ENCODE data around the gene COX10. TPM values are rescaled to one million over a fixed set of nuclear protein-coding genes. Genes with fewer than 3 reads are reported as not detected.
"Not testable (repeated sequence)": the region's sequence is repeated elsewhere in the genome, so short reads cannot be mapped to it uniquely, and the experiment has no call there.

The COX10 gene
- total RNA-seq, 4 donors from 2014 or later, result 20.3 to 27.2 (median 22.0) TPM

DNA sequence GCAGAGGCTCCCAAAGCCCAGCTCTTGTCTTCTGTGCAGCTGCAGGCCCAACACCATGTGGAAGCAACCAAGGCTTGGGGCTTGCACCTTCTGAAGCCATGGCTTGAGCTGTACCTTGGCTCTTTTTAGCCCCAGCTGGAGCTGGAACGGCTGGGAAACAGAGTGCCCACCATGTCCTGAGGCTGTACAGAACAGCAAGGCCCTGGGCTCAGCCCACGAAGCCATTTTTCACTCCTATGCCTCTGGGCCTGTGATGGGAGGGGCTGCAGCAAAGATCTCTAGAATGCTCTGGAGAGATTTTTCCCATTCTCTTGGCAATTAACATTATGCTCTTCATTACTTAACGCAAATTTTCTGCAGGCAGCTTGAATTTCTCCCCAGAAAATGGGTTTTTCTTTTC lies 99.3 kb downstream of the COX10 start:
- no peaks in the 10 kb centered on the region for H3K4me1 ChIP-seq
- peaks cover 0 to 10% (median 4%) of the 10 kb centered on the region in 4 donors for H3K9me3 ChIP-seq
- no peaks in the 10 kb centered on the region for H3K27me3 ChIP-seq
- intact Hi-C loops (cut with DNase I), result no loop called here
- no peak overlapping the region for H3K27ac ChIP-seq (replicated peaks in 1 of 4)
- WGBS, result 100% methylated on average over 2 of the region's 3 CpGs
- TF ChIP-seq, protein P1, sequence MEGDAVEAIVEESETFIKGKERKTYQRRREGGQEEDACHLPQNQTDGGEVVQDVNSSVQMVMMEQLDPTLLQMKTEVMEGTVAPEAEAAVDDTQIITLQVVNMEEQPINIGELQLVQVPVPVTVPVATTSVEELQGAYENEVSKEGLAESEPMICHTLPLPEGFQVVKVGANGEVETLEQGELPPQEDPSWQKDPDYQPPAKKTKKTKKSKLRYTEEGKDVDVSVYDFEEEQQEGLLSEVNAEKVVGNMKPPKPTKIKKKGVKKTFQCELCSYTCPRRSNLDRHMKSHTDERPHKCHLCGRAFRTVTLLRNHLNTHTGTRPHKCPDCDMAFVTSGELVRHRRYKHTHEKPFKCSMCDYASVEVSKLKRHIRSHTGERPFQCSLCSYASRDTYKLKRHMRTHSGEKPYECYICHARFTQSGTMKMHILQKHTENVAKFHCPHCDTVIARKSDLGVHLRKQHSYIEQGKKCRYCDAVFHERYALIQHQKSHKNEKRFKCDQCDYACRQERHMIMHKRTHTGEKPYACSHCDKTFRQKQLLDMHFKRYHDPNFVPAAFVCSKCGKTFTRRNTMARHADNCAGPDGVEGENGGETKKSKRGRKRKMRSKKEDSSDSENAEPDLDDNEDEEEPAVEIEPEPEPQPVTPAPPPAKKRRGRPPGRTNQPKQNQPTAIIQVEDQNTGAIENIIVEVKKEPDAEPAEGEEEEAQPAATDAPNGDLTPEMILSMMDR (IDR thresholded peaks at IDR 0.05), result no peak
- TF ChIP-seq POLR2AphosphoS5 (IDR thresholded peaks at IDR 0.05) (no peak), POLR2A (IDR thresholded peaks at IDR 0.05; ENCODE audit: low read depth) (no peak), EP300 (IDR thresholded peaks at IDR 0.05) (no peak)
- no peak overlapping the region for H3K4me3 ChIP-seq
- peaks cover 0 to 7% (median 2%) of the 10 kb centered on the region in 4 donors for H3K36me3 ChIP-seq
- no peak for DNase-seq (ENCODE audit: extremely low spot score)

DNA sequence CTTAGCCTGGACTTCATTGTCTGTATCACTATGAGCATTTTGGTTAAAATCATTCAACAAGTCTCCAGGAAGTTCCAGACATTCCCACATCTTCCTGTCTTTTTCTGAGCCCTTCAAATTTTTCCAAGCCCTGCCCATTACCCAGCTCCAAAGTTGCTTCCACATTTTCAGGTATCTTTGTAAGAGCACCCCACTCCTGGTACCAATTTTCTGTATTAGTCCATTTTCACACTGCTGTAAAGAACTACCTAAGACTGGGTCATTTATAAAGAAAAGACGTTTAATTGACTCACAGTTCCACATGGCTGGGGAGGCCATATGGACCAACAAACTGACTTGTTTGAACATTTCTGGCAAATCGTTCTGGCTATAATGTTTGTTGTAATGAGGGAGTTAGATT lies 100.0 kb downstream of the COX10 start:
- no peak overlapping the region for H3K27ac ChIP-seq (replicated peaks in 1 of 4)
- peaks cover 0 to 7% (median 2%) of the 10 kb centered on the region in 4 donors for H3K36me3 ChIP-seq
- no peaks in the 10 kb centered on the region for H3K27me3 ChIP-seq
- intact Hi-C loops (cut with DNase I), result no loop called here
- no peak for DNase-seq (ENCODE audit: extremely low spot score)
- H3K4me1 ChIP-seq, result no peaks in the 10 kb centered on the region
- WGBS, result 95% methylated on average over 2 of the region's 2 CpGs
- no peak overlapping the region for H3K4me3 ChIP-seq
- no peak for TF ChIP-seq POLR2AphosphoS5 (IDR thresholded peaks at IDR 0.05)
- TF ChIP-seq, protein P1 (IDR thresholded peaks at IDR 0.05), result no peak
- peaks cover 0 to 10% (median 4%) of the 10 kb centered on the region in 4 donors for H3K9me3 ChIP-seq

DNA sequence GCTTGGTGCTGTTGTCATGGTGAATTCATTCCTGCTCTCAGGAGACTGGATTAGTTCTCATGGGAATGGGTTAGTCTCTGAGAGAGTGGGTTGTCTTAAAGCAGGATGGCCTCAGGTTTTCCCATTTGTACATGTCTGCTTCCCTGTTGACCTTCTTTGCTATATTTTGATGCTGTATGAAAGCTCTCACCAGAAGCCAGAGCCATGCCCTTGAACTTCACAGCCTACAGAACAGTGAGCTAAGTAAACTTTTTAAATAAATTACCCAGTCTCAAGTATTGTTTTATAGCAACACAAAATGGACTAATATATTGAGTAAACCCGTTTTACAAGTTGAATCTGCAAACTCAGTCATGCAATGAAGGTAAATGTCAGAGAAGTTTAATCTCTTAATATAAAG lies 100.6 kb downstream of the COX10 start:
- Histone ChIP-seq H3K4me3 (no peak overlapping the region), H3K36me3 (peaks cover 0 to 7% (median 2%) of the 10 kb centered on the region in 4 donors), H3K27ac (replicated peaks in 1 of 4) (no peak overlapping the region), H3K4me1 (no peaks in the 10 kb centered on the region), H3K9me3 (peaks cover 0 to 10% (median 4%) of the 10 kb centered on the region in 4 donors), H3K27me3 (no peaks in the 10 kb centered on the region)
- WGBS, result 97% methylated on average over 1 of the region's 1 CpG
- intact Hi-C loops (cut with DNase I), result no loop called here
- TF ChIP-seq EP300 (IDR thresholded peaks at IDR 0.05), result no peak
- TF ChIP-seq, protein P1 (IDR thresholded peaks at IDR 0.05), result no peak
- TF ChIP-seq POLR2A (IDR thresholded peaks at IDR 0.05; ENCODE audit: low read depth), result no peak
- no peak for TF ChIP-seq POLR2AphosphoS5 (IDR thresholded peaks at IDR 0.05)
- DNase-seq (ENCODE audit: extremely low spot score), result no peak

DNA sequence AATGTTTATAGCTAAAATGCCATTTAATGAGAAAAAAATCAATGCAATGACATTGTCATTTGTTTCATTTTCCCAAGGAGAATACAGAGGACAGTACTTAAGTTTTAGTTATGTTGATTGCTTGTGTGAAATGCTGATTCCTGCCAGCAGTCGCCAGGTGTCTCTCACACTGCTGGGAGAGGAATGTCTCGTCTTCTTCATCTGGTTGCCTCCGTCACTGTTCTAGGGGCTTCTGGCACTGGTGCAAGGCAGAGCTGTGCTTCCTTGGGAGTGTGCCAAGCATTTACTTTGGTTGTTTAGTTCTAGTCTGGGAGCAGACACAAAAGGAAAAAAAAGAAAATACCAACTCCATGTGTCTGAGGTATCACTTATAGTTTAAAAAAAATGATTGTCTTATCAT lies 107.7 kb downstream of the COX10 start:
- 52% methylated on average over 3 of the region's 3 CpGs for WGBS
- H3K4me3 ChIP-seq; intact Hi-C loops (cut with DNase I); H3K4me1 ChIP-seq; H3K9me3 ChIP-seq; H3K27ac ChIP-seq (replicated peaks in 1 of 4); H3K36me3 ChIP-seq; DNase-seq (ENCODE audit: extremely low spot score); H3K27me3 ChIP-seq: not testable (repeated sequence)

DNA sequence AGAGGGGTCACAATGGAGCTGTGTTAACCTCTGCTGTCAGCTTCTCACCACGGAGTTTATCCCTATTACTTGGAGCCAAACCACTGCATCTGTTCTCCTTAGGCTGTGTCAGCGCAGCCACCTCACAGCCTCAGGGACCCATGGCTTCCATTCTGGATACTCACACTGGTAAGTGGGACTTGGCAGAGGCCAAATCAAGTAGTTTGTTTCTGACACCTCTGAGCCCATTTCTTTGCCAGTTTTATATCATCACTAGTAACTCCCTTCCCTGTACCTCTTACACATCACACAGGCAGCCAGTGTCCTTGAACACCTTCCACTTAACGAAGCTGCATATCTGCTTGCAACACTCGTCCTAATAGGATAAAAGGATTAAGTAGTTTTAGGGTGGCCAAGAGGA lies 108.5 kb downstream of the COX10 start:
- H3K36me3 ChIP-seq; intact Hi-C loops (cut with DNase I); DNase-seq (ENCODE audit: extremely low spot score); H3K4me3 ChIP-seq; H3K4me1 ChIP-seq; H3K27ac ChIP-seq (replicated peaks in 1 of 4); H3K9me3 ChIP-seq; H3K27me3 ChIP-seq: not testable (repeated sequence)
- no CpG with 5 or more reads among the region's 4 CpGs for WGBS

DNA sequence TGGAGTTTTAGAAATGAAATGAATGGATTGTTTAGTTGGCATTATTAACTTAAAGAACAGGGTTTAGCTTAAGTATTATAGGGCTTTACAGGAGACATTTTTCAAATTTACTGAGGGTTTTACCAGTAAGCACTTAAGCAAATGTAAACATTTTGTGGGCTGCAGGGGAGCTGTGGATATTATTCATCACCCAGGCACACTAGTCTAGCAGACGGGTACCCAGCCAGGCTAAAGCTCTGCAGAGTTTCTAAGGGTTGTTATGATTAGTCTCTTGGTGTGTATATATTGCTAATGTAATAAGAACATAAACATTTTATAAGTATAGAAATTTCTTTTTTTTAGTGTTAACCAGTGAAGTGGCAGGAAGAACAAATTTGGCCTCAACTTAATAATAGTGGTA lies 110.6 kb downstream of the COX10 start:
- WGBS, result 20% methylated on average over 1 of the region's 1 CpG
- intact Hi-C loops (cut with DNase I), result not testable (repeated sequence)

DNA sequence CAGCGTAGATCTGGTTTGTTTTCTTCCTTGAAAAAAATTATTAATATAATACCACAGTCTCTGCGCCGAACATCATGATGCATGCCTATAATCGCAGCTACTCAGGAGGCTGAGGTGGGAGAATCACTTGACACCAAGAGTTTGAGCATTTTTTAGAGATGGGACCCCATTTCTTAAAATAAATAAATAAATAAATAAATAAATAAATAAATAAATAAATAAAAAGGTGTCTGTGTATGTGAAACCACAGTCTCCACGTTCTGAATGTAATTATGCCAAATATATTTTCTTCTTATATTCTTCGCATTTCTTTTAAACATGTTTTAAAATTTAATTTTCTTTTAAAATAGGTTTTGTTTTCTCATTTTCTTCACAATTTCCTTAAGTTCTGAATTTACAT lies 112.8 kb downstream of the COX10 start:
- H3K27ac ChIP-seq (replicated peaks in 1 of 4); H3K9me3 ChIP-seq; H3K4me3 ChIP-seq; H3K4me1 ChIP-seq; H3K36me3 ChIP-seq; H3K27me3 ChIP-seq; DNase-seq (ENCODE audit: extremely low spot score); intact Hi-C loops (cut with DNase I): not testable (repeated sequence)
- 98% methylated on average over 6 of the region's 6 CpGs for WGBS

More for the DNA sequence above, 110.6 kb downstream of the COX10 start:
- not testable (repeated sequence) for H3K4me3 ChIP-seq; H3K27ac ChIP-seq (replicated peaks in 1 of 4); H3K27me3 ChIP-seq; DNase-seq (ENCODE audit: extremely low spot score); H3K36me3 ChIP-seq; H3K9me3 ChIP-seq; H3K4me1 ChIP-seq

DNA sequence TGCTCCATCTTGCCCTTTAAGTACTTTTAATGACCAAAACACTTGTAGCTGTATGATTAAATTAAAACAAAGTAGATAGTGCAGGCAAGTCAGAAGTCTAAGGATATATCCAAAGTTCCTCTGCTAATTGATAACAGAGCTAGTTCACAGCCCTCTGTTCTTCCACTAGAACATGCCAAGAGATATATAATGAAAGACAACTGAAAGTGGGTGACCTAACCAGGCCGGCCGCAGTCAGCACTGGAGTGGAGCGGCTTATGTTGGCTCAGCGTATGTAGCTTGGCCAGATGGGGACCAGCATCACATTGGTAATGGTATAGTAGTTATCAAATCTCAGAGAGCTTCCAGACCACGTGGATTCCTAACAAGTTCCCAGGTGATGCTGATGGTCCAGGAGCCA lies 115.2 kb downstream of the COX10 start:
- H3K4me3 ChIP-seq; intact Hi-C loops (cut with DNase I); H3K9me3 ChIP-seq; H3K36me3 ChIP-seq; DNase-seq (ENCODE audit: extremely low spot score); H3K27me3 ChIP-seq; H3K27ac ChIP-seq (replicated peaks in 1 of 4); H3K4me1 ChIP-seq: not testable (repeated sequence)
- 92% methylated on average over 2 of the region's 5 CpGs for whole genome bisulfite sequencing

DNA sequence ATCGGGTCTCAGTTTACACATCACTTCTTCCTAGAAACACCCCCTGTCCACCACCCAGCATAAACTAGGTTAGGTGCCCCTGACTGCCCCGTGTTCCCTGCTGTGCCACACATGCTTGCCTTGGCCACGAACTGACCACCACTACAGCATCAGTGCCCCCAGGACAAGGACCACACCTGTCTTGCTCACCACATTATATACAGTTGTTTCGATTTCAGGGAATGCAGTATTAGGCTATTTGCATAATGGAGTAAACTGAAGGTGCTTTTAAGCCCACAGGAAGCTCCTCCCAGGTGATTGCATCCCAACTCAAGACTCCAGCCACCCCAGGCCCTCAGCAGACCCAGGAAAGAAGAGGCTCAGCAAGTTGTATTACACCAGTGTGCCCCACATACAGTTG lies 117.1 kb downstream of the COX10 start:
- H3K27me3 ChIP-seq; H3K27ac ChIP-seq (replicated peaks in 1 of 4); DNase-seq (ENCODE audit: extremely low spot score); H3K4me1 ChIP-seq; H3K4me3 ChIP-seq; intact Hi-C loops (cut with DNase I); H3K9me3 ChIP-seq; H3K36me3 ChIP-seq: not testable (repeated sequence)
- WGBS, result no CpG with 5 or more reads among the region's 4 CpGs

DNA sequence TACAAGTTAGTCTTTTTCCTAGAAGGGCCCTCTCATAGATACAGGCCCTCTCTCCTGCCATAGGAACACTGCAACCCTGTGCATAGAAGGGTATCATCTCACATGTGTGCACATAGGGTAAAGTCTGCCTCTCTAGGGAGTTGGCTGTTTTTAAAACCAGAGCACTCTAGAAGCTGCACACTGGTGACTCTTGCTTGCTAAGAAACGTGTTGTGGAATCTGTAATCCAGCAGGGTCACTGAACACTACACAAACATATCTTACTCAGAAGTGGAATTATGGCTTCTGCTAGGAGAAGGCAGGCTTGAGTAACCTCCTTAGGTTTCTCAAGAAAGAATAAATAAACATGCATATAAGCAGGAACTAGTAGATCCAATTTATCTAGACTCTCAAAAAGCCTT lies 121.5 kb downstream of the COX10 start:
- H3K4me3 ChIP-seq; intact Hi-C loops (cut with DNase I); H3K27ac ChIP-seq (replicated peaks in 1 of 4); H3K4me1 ChIP-seq; H3K27me3 ChIP-seq; DNase-seq (ENCODE audit: extremely low spot score); H3K9me3 ChIP-seq: not testable (repeated sequence)
- 71% methylated on average over 1 of the region's 1 CpG for WGBS
- peaks cover 0 to 18% (median 1%) of the 10 kb centered on the region in 4 donors for H3K36me3 ChIP-seq

Measured in esophagus muscularis mucosa (tissue), 4 donors.